ENCODE results near the gene EXOSC9.
"Not testable (repeated sequence)": the region's sequence is repeated elsewhere in the genome, so short reads cannot be mapped to it uniquely, and the experiment has no call there.

The EXOSC9 gene

GRCh38 chr4:121800961-121801714 lies at the start of gene EXOSC9:
EXOSC9 (plus strand) TSS chr4:121801323; CDS start chr4:121801425, 102 bp downstream.
- in situ Hi-C loops (cut with MboI; ENCODE audit: low sequenced_read_pairs): no loop called here

GRCh38 chr4:121752142-121752541 lies 49.0 kb upstream of the EXOSC9 start:
- in situ Hi-C loops (cut with MboI; ENCODE audit: low sequenced_read_pairs): not testable (repeated sequence)

DNA sequence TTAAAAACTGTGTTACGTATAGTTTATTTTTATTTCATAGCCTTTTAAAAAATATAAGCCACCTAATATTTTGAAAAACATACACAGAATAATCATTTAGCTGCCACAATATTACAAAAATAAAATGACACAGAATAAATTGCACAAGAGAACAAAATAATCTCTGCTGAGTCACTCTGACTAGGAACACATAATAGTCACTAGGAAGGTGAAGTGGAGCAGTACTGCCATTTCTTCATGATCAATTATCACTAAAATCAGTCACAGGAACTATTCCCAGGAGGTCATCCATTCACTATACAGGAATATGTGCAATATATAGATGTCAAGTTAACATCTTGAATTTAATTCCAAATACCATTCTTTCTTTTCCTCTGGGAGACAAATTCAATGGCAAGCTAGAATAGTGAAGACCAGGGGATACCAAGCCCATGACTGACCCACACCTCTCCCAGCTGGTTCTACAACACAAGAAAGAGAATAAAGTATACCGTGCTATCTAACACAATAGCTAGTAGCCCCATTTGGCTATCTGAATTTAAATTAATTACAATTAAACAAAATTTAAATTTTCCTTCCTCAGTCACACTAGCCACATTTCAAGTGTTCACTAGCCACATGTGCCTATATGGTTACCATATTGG lies 42.1 kb upstream of the EXOSC9 start:
- in situ Hi-C loops (cut with MboI; ENCODE audit: low sequenced_read_pairs): no loop called here

DNA sequence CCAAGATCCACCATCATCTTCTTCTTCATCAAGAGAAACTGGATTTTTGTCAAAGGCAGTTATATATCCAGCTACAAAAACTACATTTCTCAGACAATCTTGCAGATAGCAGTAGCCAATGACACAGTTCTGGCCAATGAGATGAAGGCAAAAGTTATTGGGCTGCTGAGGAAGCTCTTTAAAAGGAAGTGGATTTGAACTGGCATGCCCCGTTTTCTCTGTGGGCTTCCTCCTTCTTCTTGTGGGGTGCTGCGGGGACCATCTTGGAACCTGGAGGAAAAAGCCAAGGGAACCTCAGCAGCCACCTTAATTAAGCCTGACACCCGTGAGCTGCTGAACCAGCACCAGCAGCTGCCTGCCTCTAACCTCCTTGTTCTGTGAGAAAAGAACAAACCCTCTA lies 40.9 kb upstream of the EXOSC9 start:
- in situ Hi-C loops (cut with MboI; ENCODE audit: low sequenced_read_pairs): no loop called here

DNA sequence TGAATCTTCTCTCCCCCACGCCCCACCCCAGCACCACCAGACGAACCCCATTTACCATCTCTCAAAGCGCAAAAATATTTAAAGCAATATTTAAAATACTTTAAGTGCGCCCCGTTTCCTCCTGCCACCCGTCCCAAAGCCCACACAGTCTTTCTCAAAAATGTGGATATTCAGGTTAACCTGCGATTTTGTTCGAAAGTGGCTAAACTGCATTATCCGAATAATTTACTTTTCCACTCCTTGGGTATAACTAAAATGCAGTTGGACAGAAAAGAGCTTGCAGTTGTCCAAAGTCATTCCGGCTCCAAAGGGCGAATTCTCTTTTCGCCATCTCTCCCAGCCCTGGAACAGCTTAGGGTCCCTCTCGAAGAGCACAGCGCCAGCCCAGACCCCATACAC lies 36.8 kb upstream of the EXOSC9 start:
- in situ Hi-C loops (cut with MboI; ENCODE audit: low sequenced_read_pairs): no loop called here

DNA sequence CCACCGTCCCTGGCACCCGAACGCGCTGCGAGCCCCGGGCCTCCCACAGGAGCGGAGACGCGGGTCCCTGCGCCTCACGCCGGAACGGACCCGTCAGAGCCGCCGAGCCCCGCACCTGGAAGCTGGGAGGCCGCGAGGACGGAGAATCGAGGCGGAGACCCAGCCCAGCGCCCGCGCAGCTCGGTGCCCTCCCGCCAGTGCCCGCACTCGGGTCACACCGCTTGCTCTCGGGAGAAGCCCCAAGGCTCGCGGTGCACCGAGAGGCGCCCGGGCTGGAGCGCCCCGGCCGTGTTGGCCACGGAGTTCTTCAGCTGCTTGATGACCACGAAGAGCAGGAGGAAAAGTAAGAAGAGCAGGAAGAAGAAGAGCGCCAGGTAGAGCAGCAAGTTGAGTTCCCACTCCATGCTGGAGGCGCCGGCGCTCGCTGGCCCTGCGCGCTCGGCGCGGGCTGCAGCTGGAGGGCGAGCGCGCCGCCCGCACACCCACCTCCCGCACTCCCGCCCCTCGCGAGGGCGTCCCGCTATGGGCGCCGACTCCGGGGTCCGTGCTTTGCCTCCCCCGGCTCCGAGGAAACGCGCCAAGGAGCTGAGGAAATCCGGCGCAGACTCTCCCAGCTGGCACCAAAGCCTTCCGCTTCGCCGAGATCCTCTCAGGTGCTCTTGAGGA lies 36.3 kb upstream of the EXOSC9 start, which contains the start of gene SMIM43:
Gene SMIM43, minus strand, starts transcription at position 463 of the 666 bp plus-strand sequence. Its CDS starts 59 bp downstream, at position 404.
- in situ Hi-C loops (cut with MboI; ENCODE audit: low sequenced_read_pairs): no loop called here

DNA sequence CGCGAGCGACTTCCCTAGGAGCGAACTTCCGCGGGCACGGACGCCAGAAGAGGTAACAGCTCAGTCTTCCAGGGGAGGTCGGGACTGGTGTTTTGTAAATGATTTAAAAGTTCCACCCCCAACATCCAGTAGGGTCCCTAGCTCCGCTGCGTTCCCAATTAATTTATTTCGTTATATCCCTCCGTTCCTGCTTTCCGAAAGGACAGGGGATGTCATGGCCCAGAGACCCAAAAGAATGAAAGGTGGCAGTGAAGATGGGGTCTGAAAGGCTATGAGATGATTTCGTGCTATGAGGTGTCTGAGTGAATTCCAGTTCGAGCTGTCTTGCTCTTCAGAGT lies 35.8 kb upstream of the EXOSC9 start:
- in situ Hi-C loops (cut with MboI; ENCODE audit: low sequenced_read_pairs): no loop called here

- in situ Hi-C loops (cut with MboI; ENCODE audit: low sequenced_read_pairs): no loop called here
Observed at GRCh38 chr4:121765971-121766538, 35.1 kb upstream of the EXOSC9 start.

- in situ Hi-C loops (cut with MboI; ENCODE audit: low sequenced_read_pairs): no loop called here
Observed at GRCh38 chr4:121767166-121767565, 34.0 kb upstream of the EXOSC9 start.

GRCh38 chr4:121769341-121769740 lies 31.8 kb upstream of the EXOSC9 start:
- in situ Hi-C loops (cut with MboI; ENCODE audit: low sequenced_read_pairs): no loop called here

DNA sequence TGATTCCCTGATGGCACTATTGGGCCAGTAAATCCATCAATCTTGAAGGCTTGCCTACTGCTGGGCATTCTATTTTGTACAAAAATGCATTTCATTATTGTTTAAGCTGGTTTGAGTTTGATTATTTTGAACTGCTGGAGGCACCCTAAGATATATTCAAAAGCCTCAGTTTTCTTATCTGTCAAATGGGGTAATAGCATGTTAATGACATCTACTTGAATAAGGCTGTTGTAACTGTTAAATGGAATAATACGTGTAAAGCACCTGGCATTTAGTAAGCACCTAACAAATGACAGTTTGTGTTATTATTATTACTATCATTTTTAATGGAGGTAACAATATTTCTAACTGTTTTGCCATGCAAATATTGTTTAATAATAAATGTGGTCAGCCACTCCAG lies 29.3 kb upstream of the EXOSC9 start:
- in situ Hi-C loops (cut with MboI; ENCODE audit: low sequenced_read_pairs): no loop called here

DNA sequence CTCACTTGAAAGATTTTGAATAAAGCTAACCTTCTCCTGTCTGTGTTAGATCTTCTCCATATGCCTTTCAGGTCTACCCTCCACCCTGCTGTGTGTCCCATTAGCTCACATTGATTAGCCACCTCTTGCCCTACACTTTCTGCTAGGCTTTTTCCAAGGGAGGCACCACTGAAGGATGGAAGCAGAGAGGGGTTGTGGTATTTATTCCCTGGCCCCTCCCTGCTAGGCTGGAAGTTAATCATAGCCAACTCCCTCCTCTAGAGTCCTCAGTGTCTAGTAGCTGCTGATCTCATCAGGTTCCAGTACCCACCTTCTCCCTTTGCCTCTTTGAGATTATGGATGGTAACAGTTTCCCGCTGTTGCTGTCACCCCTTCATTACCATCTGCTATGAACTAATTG lies 27.2 kb upstream of the EXOSC9 start:
- in situ Hi-C loops (cut with MboI; ENCODE audit: low sequenced_read_pairs): no loop called here

DNA sequence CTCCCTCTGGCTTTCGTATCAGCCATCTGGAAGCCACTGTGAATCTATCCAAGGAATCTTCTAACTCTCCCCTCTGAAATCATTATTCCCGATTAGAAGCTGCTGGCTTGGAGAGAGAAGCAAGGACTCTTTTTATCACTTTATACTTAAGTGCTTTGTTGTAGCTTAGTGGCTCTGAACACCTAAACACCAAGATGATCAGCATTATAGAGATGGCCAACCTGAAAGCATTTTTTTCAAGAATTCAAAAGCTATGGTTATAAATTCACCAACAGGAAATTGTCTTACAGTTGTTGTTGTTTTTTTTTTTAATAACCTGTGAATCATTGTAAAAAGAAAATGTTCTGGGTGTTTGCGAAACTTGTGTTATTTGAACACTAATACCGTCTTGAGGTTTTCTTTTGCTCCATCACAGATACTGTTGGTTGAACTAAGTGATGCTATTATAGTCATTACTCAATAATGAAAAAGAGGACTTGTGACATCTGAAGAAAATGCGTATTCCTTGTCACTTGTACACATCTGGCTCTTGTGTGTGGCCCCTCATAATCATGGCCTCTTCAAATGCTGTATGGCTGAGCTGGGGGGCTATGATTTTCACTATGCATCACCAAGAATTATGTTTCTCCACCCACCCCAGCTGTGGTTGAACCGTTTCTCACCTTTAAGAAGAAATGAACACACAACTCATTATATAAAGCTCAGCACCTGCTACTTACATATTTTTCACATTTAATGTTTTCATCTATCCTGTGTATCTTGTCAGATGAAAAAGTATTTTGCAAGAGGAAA lies 24.3 kb upstream of the EXOSC9 start:
- in situ Hi-C loops (cut with MboI; ENCODE audit: low sequenced_read_pairs): no loop called here

DNA sequence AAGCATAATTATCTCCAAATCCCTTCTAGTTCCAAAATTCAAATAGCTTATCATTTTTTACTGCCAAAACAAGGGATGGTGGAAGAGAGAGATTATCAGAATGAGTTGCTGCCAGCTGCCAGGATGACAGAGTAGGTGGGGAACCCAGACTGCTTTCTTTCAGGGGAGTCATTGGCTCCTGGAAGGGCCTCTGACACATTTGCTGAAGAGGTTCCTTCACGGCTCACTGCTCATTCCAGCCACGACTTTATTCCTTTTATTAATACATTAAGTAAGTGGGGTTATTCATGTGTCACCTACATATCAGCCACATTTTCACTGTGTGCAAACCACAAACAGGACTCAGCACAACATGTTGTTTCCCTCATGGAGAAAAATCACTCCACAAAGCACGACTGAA lies 23.5 kb upstream of the EXOSC9 start:
- in situ Hi-C loops (cut with MboI; ENCODE audit: low sequenced_read_pairs): no loop called here

DNA sequence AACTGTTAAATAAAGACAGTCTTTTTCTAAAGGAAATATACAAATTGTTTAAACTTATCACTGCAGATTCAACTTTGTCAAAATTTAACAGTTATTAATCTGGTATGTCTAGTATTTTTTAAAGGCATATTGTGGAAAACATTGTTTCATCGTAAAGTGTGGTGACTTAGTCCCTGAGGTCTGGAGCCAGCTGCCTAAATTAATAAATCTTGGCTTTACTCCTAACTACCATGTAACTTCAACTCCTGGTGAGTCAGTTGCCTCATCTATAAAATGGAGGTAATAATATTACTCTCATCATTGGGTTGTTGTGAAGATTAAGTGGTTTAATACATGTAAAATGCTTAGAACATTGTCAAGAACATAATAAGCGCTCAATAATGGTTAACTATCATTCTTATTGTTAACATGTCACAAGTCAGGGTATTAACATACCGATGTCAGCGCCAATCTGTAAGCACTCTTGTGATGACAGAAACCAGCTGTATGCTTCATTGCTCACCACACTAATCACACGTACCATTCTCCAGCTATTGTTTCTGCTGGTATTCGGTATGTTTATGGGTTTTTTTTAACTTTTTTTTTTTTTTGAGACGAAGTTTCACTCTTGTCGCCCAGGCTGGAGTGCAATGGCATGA lies 22.0 kb upstream of the EXOSC9 start:
- in situ Hi-C loops (cut with MboI; ENCODE audit: low sequenced_read_pairs): no loop called here

GRCh38 chr4:121783210-121783609 lies 17.9 kb upstream of the EXOSC9 start:
- in situ Hi-C loops (cut with MboI; ENCODE audit: low sequenced_read_pairs): no loop called here

GRCh38 chr4:121784401-121784800 lies 16.7 kb upstream of the EXOSC9 start:
- in situ Hi-C loops (cut with MboI; ENCODE audit: low sequenced_read_pairs): no loop called here

DNA sequence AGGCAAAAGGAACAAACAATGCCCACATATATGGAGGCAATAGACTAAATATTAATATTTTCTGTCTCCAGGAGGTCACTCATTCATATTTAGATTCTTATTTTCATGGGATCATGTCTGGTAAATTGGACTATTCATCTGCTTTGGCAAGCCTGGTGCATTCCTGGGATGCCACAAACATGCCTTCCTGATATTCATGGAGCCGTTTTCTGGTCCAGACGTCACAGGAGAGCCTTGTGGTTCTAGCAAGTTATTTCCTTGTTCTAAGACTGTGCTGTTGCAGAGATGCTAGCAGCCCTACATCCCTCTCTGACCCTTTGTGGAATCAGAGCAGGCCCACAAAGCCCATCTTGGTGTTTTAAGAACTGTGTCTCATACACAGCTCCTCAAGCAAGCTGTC lies 16.1 kb upstream of the EXOSC9 start:
- in situ Hi-C loops (cut with MboI; ENCODE audit: low sequenced_read_pairs): no loop called here

DNA sequence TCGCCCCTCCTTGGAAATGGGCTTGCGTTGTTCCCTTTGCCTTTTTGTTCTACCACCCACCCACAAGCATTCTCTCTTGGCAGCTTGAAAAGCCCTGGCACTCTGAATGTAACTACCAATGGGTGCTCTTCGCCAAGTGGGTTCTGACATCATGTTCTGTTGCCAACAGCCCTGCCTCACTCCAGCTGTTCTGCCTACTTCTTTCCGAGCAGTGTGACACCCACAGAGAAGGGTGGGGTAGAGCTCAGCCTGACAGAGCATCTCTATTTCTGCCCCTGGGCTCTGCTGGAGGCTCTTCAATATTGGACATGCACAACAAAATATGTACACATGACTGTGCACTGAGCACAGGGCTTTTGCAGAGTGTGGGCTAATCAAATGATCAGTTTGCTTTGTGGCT lies 15.6 kb upstream of the EXOSC9 start:
- in situ Hi-C loops (cut with MboI; ENCODE audit: low sequenced_read_pairs): no loop called here

DNA sequence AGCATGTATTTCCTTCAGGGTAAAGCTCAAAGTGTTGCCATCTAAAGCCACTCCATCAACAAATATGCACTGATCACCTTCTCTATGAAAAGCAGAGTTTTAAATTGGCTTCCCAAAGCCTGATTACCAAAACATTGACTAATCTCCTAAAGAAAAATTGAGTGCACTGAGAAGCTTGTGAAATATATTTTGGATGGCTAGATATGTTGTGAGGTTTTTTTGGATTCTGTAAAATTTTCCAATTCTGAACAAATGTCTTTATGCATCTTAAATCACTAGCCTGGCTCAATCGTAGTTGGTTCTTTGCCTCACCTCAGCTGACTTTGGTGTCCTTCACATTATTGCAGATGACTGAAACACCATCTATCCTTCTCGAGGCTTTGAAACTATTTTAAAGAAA lies 14.9 kb upstream of the EXOSC9 start:
- in situ Hi-C loops (cut with MboI; ENCODE audit: low sequenced_read_pairs): no loop called here

Measured in HL-60/S4 (cell line).